Small intestine (tissue), 16 donors: ENCODE measurements around the gene SRXN1. TPM values are rescaled to one million over a fixed set of nuclear protein-coding genes. Genes with fewer than 3 reads are reported as not detected.

Experiments
- DNase-seq, 2 donors: peaks; one replicate each; pipeline versions ENCODE4 v3.0.0 to v3.0.0-alpha.2; 2013
- FAIRE-seq: peaks from 2 replicates; lab custom pipeline; 2012; peaks lifted over from hg19 to GRCh38; lab: Jason Lieb, UNC
- H3K27ac ChIP-seq, 3 donors: one replicate each; pipeline ENCODE4 v1.5.1; 2013; ENCODE audit warnings: low read length in 2 of 3, mild to moderate bottlenecking in 2 of 3, control low read depth in 1 of 3, inconsistent platforms in 1 of 3, low read depth in 1 of 3, moderate library complexity in 1 of 3
- H3K27me3 ChIP-seq, 3 donors: one replicate each; pipeline ENCODE4 v1.6.1; 2013; ENCODE audit warnings: low read length in 3 of 3, inconsistent platforms in 1 of 3; ENCODE audit not compliant: control insufficient read depth in 3 of 3, insufficient read depth in 3 of 3
- H3K36me3 ChIP-seq, 3 donors: one replicate each; pipeline ENCODE4 v1.6.1; 2013; ENCODE audit warnings: low read length in 3 of 3, inconsistent platforms in 1 of 3, low read depth in 1 of 3, mild to moderate bottlenecking in 1 of 3, moderate library complexity in 1 of 3; ENCODE audit not compliant: control insufficient read depth in 3 of 3, insufficient read depth in 2 of 3
- H3K4me1 ChIP-seq, 3 donors: one replicate each; pipeline ENCODE4 v1.6.1; 2013; ENCODE audit warnings: low read length in 2 of 3, inconsistent platforms in 1 of 3, low read depth in 1 of 3, mild to moderate bottlenecking in 1 of 3, moderate library complexity in 1 of 3; ENCODE audit not compliant: control insufficient read depth in 3 of 3, insufficient read depth in 2 of 3
- H3K4me3 ChIP-seq, 3 donors: one replicate each; pipeline ENCODE4 v1.5.1; 2013; ENCODE audit warnings: low read length in 3 of 3, control low read depth in 1 of 3, inconsistent platforms in 1 of 3, low read depth in 1 of 3, mild to moderate bottlenecking in 1 of 3, moderate library complexity in 1 of 3
- H3K9me3 ChIP-seq, 2 donors: one replicate each; pipeline ENCODE4 v1.6.1; 2013; ENCODE audit warnings: low read depth in 1 of 2, low read length in 1 of 2; ENCODE audit not compliant: control insufficient read depth in 2 of 2, insufficient read depth in 1 of 2
- WGBS, 3 donors: extraction: QIAGEN DNeasy Blood & Tissue Kit; methylation state at CpG; one replicate each; pipeline ENCODE4 v1.1.7; 2013; 5-methylcytosine and 5-hydroxymethylcytosine counted together
- long read RNA-seq, 10 donors: transcript quantifications; one replicate each; lab custom pipeline, GENCODE V29; 2026
- polyA plus RNA-seq, 4 donors: library from polyadenylated mRNA; stranded (reverse) in 3 of 4; unstranded in 1 of 4; fragments of 200-250 nt in 3 of 4; fragments of 120-200 nt in 1 of 4; gene quantifications; one replicate each; pipeline versions ENCODE4 v1.2.1 to v1.2.3, GENCODE V29; 2013
- donor health status: healthy with polysubstance abuse.
- donor health status: control.
- donor health status: control.
- donor health status: Bipolar disorder and iron deficiency.
- donor health status: healthy.

Gene SRXN1
- 10 to 100 TPM in 3 of 4 donors, 1 to 10 TPM in 1; 9.5 to 33.2 (median 30.9) TPM for polyA plus RNA-seq
- long read RNA-seq, donor 1, transcript SRXN1-201 (2 exons, 2,698 nt): major isoform, 9 of 9 reads
- long read RNA-seq, donor 1, partial matches to known transcripts: 0 of 9 reads
- long read RNA-seq, donor 1, other reads (novel, unspliced or antisense): 0 of 9 reads
- long read RNA-seq, donor 2, transcript SRXN1-201 (2 exons, 2,698 nt): major isoform, 9 of 9 reads
- long read RNA-seq, donor 2, partial matches to known transcripts: 0 of 9 reads
- long read RNA-seq, donor 2, other reads (novel, unspliced or antisense): 0 of 9 reads
- long read RNA-seq, donor 3, transcript SRXN1-201 (2 exons, 2,698 nt): major isoform, 9 of 9 reads
- long read RNA-seq, donor 3, partial matches to known transcripts: 0 of 9 reads
- long read RNA-seq, donor 3, other reads (novel, unspliced or antisense): 0 of 9 reads
- long read RNA-seq, donor 4, partial matches to known transcripts: 0 of 1 reads
- long read RNA-seq, donor 4, other reads (novel, unspliced or antisense): 0 of 1 reads
- long read RNA-seq, donor 5: 0 reads
- long read RNA-seq, donor 6, transcript SRXN1-201 (2 exons, 2,698 nt): major isoform, 9 of 9 reads
- long read RNA-seq, donor 6, partial matches to known transcripts: 0 of 9 reads
- long read RNA-seq, donor 6, other reads (novel, unspliced or antisense): 0 of 9 reads
- long read RNA-seq, donor 7, partial matches to known transcripts: 0 of 3 reads
- long read RNA-seq, donor 7, other reads (novel, unspliced or antisense): 0 of 3 reads
- long read RNA-seq, donor 8, partial matches to known transcripts: 0 of 1 reads
- long read RNA-seq, donor 8, other reads (novel, unspliced or antisense): 0 of 1 reads
- long read RNA-seq, donor 9, transcript SRXN1-201 (2 exons, 2,698 nt): major isoform, 7 of 7 reads
- long read RNA-seq, donor 9, partial matches to known transcripts: 0 of 7 reads
- long read RNA-seq, donor 9, other reads (novel, unspliced or antisense): 0 of 7 reads
- long read RNA-seq, donor 10, transcript SRXN1-201 (2 exons, 2,698 nt): major isoform, 7 of 7 reads
- long read RNA-seq, donor 10, partial matches to known transcripts: 0 of 7 reads
- long read RNA-seq, donor 10, other reads (novel, unspliced or antisense): 0 of 7 reads

DNA sequence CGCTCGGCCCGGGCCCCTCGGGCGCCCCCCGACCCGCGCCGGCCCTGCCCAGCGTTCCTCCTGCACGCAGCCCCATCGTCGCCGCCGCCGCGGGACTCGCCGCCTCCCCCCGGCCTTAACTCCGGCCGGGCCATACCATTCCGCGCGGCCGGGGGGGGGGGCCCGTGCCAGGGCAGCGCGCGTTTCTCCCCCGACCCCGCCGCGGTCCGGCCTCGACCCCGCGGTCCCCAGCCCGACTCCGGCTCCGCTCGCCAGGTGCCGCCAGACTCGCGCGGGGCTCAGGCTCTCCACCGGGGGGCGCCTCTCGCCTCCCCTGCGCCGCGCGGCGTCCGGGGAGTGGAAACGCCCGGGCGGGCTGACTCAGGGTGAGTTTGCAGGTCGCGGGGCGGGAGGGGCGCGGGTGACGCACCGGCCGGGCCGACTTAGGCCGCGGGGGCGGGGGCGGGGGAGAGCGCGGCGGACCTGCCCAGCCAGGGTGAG is at the start of gene SRXN1:
Gene SRXN1 (minus strand): TSS at position 91 of the 480 bp plus-strand sequence. CDS start 15 bp downstream, at position 76.
- Histone ChIP-seq H3K27me3 (peaks cover 0 to 13% (median 0%) of the 10 kb centered on the region in 3 donors), H3K27ac (peak within 1 kb of the TSS; percentile 75 to 80 (median 79)), H3K36me3 (peaks cover 6 to 20% (median 6%) of the 10 kb centered on the region in 3 donors), H3K9me3 (no peaks in the 10 kb centered on the region), H3K4me3 (peak within 1 kb of the TSS; percentile 60 to 72 (median 72)), H3K4me1 (peaks cover 0 to 16% (median 0%) of the 10 kb centered on the region in 3 donors)
- DNase-seq (peak; percentile 87 to 94), FAIRE-seq (no peak)
- WGBS, 3 donors: 1% methylated on average over 28 to 74 of the region's 74 CpGs

DNA sequence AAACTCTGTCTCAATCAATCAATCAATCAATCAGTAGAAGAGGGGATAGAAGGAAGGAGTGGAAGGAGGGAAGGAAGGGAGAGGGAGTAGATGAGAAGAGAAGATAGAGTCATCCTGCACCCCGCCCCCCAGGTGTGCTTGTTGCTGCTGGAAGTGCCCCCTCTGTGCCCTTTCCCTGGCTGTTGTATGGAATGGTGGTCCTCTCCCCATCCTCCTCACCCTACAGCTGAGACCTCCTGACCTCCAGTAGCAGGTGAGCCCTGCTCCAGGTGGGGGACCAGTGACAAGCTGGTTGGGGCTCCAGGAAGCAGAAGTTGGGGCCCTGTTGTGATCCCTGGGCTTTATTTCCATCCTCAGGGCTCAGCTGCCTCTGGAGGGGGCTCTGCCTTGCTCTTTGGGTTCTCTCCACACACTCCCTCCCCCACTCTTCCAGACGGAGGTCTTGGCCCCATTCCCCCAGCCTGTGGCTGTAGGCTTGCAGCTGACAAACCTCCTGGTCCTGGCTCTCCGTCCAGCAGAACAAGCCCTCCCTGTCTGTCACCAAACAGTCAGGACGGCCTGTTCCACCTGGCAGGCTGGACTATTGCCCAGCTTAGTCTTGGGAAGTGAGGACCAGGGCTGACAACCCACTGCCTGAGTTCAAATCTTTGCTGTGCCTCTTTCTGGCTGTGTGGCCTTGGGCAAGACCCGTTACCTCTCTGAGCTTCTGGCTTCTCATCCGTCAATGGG is 48.6 kb upstream of the SRXN1 start:
- Histone ChIP-seq H3K4me3 (no peak overlapping the region), H3K4me1 (no peaks in the 10 kb centered on the region), H3K27ac (no peak overlapping the region), H3K36me3 (no peaks in the 10 kb centered on the region), H3K9me3 (no peaks in the 10 kb centered on the region), H3K27me3 (peaks cover 0 to 16% (median 2%) of the 10 kb centered on the region in 3 donors)
- FAIRE-seq (no peak), DNase-seq (no peak)
- WGBS, 3 donors: 49 to 59% (median 54%) methylated on average over 6 of the region's 6 CpGs

DNA sequence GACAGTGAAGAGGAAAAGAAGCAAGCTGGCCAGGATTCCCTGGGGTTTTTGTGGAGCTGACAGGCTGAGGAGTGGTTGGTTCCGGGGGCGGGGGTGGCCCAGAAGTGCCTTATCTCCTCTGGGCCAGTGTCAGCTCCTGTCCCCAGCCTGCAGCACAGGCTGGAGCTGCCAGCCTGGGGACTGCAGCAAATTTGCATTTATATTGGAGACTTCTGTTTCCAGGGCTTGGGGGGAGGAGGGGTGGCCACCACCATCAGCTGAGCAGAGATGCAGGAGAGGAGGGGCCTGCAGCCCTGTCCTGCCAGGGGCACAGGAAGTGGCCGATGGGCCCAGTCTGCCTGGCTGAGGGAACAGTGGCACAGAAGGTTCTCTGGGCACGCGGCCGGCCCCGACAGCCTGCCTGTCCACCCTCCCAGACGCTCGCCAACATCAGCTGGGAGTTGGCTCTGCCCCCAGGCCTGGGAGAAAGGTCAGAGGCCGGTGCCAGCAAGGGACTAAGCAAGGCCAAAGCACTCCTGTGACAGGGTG is 46.9 kb upstream of the SRXN1 start:
- Histone ChIP-seq H3K36me3 (no peaks in the 10 kb centered on the region), H3K4me1 (no peaks in the 10 kb centered on the region), H3K27ac (no peak overlapping the region), H3K27me3 (peaks cover 0 to 16% (median 0%) of the 10 kb centered on the region in 3 donors), H3K4me3 (no peak overlapping the region), H3K9me3 (no peaks in the 10 kb centered on the region)
- FAIRE-seq (no peak), DNase-seq (no peak)
- 58 to 73% (median 67%) methylated on average over 10 of the region's 10 CpGs for WGBS, 3 donors

DNA sequence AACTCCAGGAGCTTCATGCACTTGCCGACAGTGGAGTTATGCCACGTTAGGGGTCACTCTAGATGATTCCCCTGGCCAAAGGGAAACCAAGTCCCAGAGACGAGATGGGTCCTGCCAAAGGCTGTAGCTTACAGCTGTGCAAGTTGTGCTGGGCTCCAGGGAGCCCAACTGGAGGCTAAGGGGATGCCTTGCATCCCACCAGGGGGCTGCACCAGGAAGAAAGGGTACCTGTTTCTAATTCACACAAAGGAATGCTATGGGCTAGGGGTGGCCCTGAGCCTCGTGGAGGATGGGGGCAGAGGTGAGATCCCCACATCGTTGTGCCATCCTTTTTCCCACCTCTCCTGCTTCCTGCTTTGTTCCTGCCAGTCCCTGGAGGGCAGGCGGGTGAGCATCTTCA is 46.3 kb upstream of the SRXN1 start:
- no peaks in the 10 kb centered on the region for H3K4me1 ChIP-seq
- WGBS, 3 donors: 43 to 50% (median 46%) methylated on average over 6 of the region's 6 CpGs

DNA sequence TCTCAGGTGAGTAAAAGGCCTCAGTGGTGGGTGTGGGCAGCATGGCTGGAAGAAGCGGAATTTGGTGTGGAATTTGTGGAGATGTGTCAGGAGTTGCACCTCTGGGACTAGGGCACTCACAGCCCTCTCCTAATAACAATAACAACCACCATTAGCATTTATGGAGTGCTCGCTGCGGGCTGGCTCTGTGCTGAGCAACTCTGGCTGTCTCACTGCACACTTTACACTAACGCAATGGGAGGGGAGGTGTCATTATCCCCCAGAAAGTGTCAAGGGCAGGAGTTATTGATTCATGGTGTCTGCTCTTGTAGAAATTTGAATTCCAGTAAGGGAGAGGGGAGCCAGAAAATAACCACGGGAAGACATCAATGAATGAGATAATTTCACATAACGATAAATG is 45.3 kb upstream of the SRXN1 start:
- no peaks in the 10 kb centered on the region for H3K36me3 ChIP-seq

More for the DNA sequence above, 46.3 kb upstream of the SRXN1 start:
- Histone ChIP-seq H3K27me3 (peaks cover 0 to 16% (median 0%) of the 10 kb centered on the region in 3 donors), H3K9me3 (no peaks in the 10 kb centered on the region), H3K27ac (no peak overlapping the region), H3K4me3 (no peak overlapping the region), H3K36me3 (no peaks in the 10 kb centered on the region)
- FAIRE-seq (no peak), DNase-seq (no peak)

DNA sequence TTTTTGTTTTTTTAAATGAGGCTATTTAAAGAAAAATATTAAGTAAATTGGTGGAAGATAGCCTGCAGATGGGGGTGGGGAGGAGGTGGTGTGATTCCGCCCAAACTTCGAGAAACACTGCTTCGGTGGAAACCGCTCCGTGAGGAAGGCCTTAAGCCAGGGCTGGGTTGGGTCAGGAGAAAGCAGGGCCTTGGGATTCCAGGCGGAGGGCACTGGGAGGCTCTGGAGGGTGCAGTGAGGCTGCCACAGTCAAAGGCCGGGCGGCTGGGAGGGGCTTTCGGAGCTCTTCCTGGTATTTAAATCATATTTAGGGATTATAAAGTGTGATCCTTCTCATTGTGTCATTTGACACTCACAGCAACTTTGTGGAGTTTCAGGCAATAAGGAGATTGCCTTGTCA is 44.8 kb upstream of the SRXN1 start:
- H3K9me3 ChIP-seq: no peaks in the 10 kb centered on the region
- 82 to 88% (median 82%) methylated on average over 9 of the region's 9 CpGs for WGBS, 3 donors
- H3K36me3 ChIP-seq: no peaks in the 10 kb centered on the region
- peaks cover 0 to 16% (median 0%) of the 10 kb centered on the region in 3 donors for H3K27me3 ChIP-seq
- DNase-seq (no peak), FAIRE-seq (no peak)
- H3K4me1 ChIP-seq: no peaks in the 10 kb centered on the region
- no peak overlapping the region for H3K27ac ChIP-seq
- no peak overlapping the region for H3K4me3 ChIP-seq

More for the DNA sequence above, 45.3 kb upstream of the SRXN1 start:
- 62 to 72% (median 66%) methylated on average over 6 of the region's 6 CpGs for WGBS, 3 donors
- H3K4me3 ChIP-seq: no peak overlapping the region
- FAIRE-seq (no peak), DNase-seq (no peak)
- no peak overlapping the region for H3K27ac ChIP-seq
- no peaks in the 10 kb centered on the region for H3K9me3 ChIP-seq
- H3K4me1 ChIP-seq: no peaks in the 10 kb centered on the region
- H3K27me3 ChIP-seq: peaks cover 0 to 16% (median 0%) of the 10 kb centered on the region in 3 donors

DNA sequence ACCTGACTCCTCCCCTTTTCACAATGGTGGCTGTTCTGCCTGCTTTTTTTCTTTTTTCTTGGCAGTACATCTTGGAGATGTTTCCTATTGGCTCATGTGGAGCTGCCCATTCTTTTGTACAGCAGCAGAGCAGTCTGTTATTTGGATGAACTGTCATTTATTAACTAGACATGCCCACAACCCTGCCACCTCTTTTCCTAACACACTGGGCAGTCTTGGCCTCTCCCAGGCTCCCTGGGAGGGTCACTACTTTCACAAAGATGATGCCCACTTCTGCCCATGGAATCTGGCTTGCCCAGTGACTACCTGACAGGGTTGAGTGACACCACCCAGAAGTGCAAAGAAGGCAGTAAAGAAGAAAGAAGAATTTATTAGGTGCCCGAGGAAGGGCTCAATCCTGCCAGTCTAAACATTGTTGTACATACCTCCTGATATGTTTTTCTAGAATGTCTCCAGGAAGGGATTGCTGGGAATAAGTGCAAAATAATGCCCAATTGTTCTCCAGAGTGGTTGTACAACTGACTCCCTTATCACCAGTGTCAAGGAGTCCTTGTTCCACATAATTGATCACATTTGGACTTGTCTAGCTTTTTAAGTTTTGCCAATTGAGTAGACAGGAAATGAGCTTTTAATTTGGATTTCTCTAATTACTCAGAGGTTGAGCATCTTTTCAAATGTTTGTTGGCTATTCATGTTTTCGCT is 42.3 kb upstream of the SRXN1 start:
- DNase-seq (no peak), FAIRE-seq (no peak)
- Histone ChIP-seq H3K36me3 (no peaks in the 10 kb centered on the region), H3K4me1 (no peaks in the 10 kb centered on the region), H3K9me3 (no peaks in the 10 kb centered on the region), H3K27me3 (peaks cover 0 to 17% (median 2%) of the 10 kb centered on the region in 3 donors), H3K27ac (no peak overlapping the region), H3K4me3 (no peak overlapping the region)
- WGBS, 3 donors: 38 to 55% (median 48%) methylated on average over 2 of the region's 2 CpGs
